Adrenal gland (tissue), 5 donors: ENCODE results near the gene CCDC83.

Source experiments
- CTCF ChIP-seq, 6 experiments: fragments of 450-650 bp in 4 of 6; fragments of 200-600 bp in 2 of 6; sonication (generic) in 1 of 6; IDR thresholded peaks; 1 replicate in 5 of 6; 2 replicates in 1 of 6; pipeline versions ENCODE4 v1.5.1 to v1.8.0; 2016 to 2021; ENCODE audit warnings: antibody characterized with exemption in 6 of 6, mild to moderate bottlenecking in 2 of 6, moderate library complexity in 1 of 6
- POLR2A ChIP-seq, 2 donors: fragments of 450-650 bp; IDR thresholded peaks; one replicate each; pipeline ENCODE4 v1.6.1; 2017; ENCODE audit warnings: antibody characterized with exemption in 2 of 2, mild to moderate bottlenecking in 2 of 2, moderate library complexity in 1 of 2
- donor health status: DM: no; HTN: no; CAD: no.

GRCh38 chr11:85961130-85961529 lies 105.9 kb downstream of the CCDC83 start:
- no peak for TF ChIP-seq CTCF (IDR thresholded peaks at IDR 0.05)
- TF ChIP-seq POLR2A (IDR thresholded peaks at IDR 0.05): no peak
